Measurements from ENCODE around the gene RTN4RL2.
"Not testable (repeated sequence)": the region's sequence is repeated elsewhere in the genome, so short reads cannot be mapped to it uniquely, and the experiment has no call there.

Gene RTN4RL2

GRCh38 chr11:57434640-57435546, 25.4 kb upstream of the RTN4RL2 start:
- DNase-seq, result no peak

DNA sequence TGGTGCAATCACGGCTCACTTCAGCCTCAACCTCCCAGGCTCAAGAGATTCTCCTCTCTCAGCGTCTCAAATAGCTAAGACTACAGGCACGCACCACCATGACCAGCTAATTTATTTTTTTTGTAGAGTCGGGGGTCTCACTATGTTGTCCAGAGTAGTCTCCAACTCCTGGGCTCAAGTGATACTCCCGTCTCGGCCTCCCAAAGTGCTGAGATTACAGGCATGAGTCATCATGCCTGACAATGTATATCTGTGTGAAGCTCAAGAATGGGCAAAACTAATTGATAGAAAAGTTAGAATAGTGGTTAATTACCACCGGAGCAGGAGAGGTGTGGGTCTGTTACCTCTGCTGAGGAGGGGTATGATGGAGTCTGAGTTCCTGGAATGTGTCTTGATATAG, 24.3 kb upstream of the RTN4RL2 start:
- DNase-seq, result no peak

- no peak for DNase-seq
Measured at GRCh38 chr11:57438345-57439285, 21.7 kb upstream of the RTN4RL2 start.

GRCh38 chr11:57439786-57440185, 20.5 kb upstream of the RTN4RL2 start:
- no peak for DNase-seq

- DNase-seq, result peak; percentile 80
Measured at GRCh38 chr11:57440744-57441414, 19.4 kb upstream of the RTN4RL2 start.

DNA sequence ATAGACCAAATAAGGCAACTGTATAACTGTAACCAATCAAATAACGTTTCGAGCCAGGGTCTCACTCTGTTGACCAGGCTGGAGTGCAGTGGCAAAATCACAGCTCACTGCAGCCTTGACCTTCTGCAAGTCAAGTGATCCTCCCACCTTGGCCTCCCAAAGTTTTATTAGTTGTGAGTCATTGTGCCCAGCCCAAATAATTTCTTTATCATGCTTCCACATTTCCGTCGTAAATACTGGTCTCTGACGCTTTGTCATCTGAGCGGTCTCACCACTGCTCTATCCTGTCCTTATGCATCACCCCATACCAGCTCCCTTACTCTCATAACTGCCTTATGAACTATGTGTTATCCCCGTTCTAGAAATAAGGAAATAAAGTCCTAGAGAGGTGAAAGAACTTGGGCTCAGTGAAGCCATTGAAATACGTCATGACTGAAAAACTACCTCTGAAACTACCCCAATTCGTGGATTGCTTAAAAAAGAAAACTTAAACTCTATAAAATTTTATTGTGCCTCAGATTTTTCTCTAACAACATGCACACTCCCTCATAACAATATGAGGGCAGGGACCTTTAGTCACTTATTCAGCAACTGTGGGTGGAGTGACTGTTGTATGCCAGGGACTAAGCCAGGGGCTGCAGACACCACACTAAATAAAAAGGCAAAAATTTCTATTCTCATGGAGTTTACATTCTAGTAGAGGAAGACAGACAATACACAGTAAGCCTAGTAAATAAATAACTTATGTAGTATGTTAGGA, 15.8 kb upstream of the RTN4RL2 start:
- DNase-seq, result no peak

GRCh38 chr11:57445122-57445394, 15.3 kb upstream of the RTN4RL2 start:
- DNase-seq, result not testable (repeated sequence)

DNA sequence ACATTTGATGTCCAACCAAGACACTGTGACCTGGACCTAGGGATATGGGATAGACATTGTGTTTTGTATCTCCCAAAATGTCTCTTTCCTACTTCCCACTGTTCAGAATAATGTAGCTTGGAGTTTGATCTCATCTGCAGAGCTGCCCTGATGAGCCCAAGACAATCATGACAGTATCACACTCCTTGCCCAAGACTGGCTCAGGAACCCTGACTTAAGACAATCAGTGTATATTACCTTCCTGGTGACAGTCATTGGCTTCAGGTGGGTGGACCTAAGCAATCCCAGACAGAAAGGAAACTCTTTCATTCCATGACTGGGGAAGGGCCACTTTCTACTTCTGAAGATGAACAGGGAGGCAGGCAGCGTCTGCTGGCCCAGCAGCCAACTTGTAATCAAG, 14.3 kb upstream of the RTN4RL2 start:
- no peak for DNase-seq

DNA sequence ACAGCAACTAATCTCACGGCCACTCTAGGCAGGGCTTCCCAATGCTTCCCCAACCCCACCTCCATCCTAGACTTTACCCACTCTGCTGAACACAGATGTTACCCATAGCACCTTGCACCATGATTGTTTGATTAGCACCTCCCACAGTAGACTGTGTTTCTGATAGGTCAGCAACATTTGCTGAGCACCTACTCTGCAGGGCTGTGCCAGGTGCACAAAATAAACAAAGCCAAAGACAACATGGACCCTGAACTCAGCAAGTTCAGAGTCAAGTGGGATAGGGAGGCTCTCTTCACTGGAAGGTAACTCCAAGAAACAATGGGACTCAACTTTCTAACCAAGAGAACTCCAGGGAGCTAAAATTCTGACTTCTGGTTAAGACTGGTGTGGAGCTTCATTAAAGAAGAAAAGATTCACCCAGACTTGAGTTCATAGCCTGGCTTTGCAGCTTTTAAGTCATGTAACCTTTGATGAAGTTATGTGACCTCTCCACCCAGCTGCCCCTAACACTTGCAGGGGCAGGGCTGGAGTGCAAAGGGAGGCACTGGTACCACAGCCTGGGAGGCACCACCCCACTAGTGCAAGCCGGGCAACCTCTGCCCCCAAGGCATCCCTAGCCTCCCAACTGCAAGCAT, 6.7 kb upstream of the RTN4RL2 start:
- no peak for DNase-seq

DNA sequence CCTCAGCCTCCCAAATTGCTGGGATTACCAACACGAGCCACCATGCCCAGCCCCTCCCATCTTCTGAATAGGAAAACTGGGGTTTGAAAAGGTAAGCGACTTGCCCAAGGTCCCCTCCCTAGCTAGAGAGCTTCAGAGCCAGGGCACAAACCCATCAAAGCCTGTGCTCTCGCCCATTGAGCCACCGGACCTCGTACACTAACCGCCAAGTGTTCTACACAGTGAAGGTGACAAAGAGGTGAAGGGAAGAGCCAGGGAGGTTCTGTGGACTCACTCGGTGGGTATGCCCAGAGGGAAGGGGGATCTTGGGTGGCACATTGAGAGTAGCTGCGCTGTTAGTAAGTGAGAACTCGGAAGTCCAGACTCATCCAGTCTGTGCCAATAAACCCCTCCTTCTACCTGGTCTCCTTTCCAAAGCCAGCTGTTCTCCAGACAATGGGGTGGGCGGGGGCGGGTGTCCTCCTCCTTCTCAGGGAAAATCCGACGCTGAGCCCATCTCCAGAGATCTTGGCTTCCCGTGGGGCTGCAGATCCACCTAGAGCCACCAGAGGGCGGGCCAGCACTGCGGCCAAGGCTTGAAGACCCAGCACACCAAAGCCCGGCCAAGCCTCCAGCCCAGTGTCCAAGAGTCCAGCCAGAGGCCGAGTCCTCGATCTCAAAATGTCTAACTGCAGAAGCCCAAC, 3.2 kb upstream of the RTN4RL2 start:
- DNase-seq, result peak; percentile 72

GRCh38 chr11:57457643-57458023, 2.7 kb upstream of the RTN4RL2 start:
- no peak for DNase-seq

- DNase-seq, result no peak
Measured at GRCh38 chr11:57458060-57458409, 2.3 kb upstream of the RTN4RL2 start.

DNA sequence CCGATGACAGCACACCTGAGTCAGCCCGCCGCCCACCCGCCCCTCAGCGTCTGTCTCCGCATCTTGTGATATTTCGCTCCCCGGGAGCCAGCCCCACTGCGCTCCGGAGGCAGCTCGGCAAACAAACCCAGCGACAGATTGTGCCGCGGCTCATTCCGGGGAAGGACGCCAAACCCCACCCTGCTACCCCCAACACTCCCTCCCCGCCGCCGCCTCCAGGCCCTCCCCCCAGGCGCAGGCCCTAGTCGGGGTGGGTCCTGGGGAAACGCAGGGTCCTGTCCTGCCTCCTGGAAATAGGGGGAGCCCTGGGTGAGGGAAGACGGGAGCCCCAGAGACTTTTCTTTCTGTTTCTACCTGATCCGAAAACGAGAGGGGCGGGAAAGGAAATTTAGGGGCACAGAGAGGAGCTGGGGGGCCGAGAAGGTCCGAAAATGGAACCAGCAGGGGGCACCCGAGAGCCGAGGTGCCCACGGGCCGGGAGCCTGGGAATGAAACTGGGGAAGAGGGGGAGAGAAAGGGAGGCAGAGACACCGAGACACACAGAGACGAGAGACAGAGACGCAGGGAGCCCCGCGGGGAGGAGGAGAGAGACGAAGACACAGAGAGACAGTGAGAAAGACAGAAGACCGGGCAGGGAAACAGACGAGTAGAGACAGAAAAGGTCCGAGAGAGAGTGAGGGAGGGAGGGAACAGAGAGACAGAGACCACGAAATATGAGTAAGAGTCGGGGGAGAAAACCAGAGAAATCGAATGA, 1.7 kb upstream of the RTN4RL2 start:
- no peak for DNase-seq

GRCh38 chr11:57459164-57460021, 935 bp upstream of the RTN4RL2 start:
- no peak for DNase-seq

DNA sequence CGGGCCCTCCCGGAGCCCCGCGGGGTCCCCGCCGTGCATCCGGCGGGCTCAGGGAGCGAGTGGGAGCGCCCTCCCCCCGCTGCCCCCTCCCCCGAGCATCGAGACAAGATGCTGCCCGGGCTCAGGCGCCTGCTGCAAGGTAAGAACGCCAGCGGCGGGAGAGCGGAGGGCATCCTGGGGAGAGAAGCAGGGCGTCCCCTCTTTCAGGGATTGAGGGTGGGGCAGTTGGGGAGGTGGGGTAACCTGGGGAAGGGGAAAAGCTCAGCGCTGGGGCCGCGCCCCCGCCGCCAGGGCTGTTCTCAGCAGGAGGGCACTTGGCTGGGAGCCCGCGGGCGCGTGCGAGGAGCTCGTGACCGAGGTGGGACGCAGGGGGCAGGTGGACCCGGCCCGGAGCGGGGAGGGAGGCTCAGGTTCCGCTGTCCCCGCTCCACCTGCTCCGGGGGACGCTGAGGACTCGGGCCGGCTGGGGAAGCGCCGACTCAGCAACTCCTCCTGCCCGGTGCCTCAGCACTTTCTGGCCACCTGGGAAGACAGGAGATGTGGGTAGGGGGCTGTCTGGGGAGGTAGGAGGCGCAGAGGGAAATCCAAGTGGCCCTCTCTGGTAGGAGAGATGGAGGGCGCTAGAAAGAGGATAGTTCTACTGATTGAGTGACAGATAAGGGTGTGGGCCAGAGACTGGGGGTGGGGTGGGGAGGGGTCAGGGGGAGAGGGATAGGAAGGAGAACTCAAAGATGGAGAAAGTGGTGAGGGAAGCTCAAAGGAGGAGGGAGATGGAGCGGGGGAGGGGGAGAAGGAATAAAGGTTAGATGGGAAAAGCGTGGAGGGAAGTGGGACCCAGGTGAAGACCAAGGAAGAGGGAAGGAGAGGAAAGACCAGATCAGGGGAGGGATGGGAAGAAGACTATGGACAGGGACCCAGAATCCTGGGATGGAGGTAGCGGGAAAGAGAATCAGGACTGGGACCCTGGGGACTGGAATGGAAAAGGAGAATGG, 726 bp downstream of the RTN4RL2 start:
- no peak for DNase-seq

DNA sequence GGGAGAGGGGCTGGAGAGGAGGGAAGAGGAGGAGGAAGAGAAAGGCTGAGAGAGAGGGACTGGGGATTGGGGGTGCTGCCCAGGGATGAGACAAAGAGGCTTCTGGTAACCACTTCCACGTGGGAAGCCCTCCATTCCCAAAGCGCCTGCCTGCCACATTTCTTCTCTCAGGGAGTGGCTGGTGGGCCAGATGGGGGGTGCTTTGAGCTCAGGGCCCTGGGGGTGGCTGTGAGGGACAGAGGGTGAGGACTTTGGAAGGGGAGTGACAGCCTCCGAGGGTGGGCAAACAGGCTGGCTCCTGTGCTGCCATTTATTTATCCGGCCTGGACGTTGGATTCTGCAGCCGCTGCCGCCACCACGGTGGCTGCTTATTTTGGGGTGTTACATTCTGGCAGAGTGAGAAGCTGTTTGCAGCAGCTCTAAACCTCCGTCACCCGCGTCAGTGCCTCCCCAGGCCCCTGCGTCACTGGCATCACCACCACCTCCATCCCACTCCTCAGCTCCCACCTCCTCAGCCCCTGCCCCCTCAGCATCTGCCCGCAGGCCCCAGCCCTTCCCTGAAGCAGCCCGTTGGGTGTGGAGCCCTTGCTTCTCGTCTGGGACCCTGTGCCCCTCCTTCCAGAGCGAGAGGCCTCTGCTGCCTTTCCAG, 1.6 kb downstream of the RTN4RL2 start:
- DNase-seq, result no peak

DNA sequence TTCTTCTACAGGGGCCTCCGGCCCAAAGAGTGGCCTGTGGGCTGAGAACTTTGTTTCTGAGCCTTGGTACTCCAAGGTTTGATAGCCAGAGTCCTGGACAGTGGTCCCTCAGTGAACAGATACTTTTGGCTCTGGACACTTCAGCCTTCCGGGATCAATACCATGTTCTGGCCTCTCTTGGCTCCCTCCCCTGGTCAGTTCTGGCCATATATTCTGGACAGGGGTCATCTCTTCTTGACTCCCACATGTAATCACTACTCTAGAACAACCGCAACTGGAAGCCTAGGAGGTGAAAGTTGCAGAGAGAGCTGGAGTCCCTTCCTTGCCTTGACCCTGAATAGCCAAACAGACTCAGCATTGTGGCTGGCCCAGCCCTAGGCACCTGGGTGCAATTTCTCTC, 2.3 kb downstream of the RTN4RL2 start:
- DNase-seq, result no peak

All from NCI-H2029 treated with DMSO at 0.1 percent for 48 hours (cell line).